Activated CD4-positive, alpha-beta T cell treated with anti-CD3 and anti-CD28 coated beads, Interleukin-2, amount 10 ng/mL, durations not matched to agents 24 days and 14 days (primary cell): ENCODE measurements around the gene RET. TPM values are rescaled to one million over a fixed set of nuclear protein-coding genes. Genes with fewer than 3 reads are reported as not detected.

Source experiments
- DNase-seq: peaks from one replicate; pipeline ENCODE4 v3.0.0; 2022
- H3K27ac Mint-ChIP-seq: one replicate; pipeline ENCODE4 v1.8.0; 2022; ENCODE audit warnings: mild to moderate bottlenecking, mixed read lengths
- H3K27me3 Mint-ChIP-seq: one replicate; pipeline ENCODE4 v1.8.0; 2022; ENCODE audit warnings: mixed read lengths
- H3K36me3 Mint-ChIP-seq: one replicate; pipeline ENCODE4 v1.8.0; 2022; ENCODE audit warnings: low read depth, mild to moderate bottlenecking, mixed read lengths
- H3K4me1 Mint-ChIP-seq: one replicate; pipeline ENCODE4 v1.8.0; 2021; ENCODE audit warnings: mixed read lengths
- H3K4me3 Mint-ChIP-seq: one replicate; pipeline ENCODE4 v1.8.0; 2022; ENCODE audit warnings: mild to moderate bottlenecking, moderate library complexity, mixed read lengths
- H3K9me3 Mint-ChIP-seq: one replicate; pipeline ENCODE4 v1.8.0; 2021; ENCODE audit warnings: mixed read lengths
- intact Hi-C: fragments of 100-400 bp; cut with micrococcal nuclease; formaldehyde crosslinking; loops from one replicate; pipeline ENCODE4 v1.15.1; 2023
- total RNA-seq: library from RNA; stranded (reverse); gene quantifications from 2 replicates; pipeline ENCODE4 v1.2.3, GENCODE V29; 2022

RET gene
- total RNA-seq, 1 donor from 2014 or later = 0.12 TPM

GRCh38 chr10:43174969-43175368 is 98.1 kb downstream of the RET start:
- intact Hi-C loops = no loop called here
- Mint-ChIP-seq H3K9me3 (peaks cover 8% of the 10 kb centered on the region), H3K36me3 (peaks cover 81% of the 10 kb centered on the region), H3K4me1 (peaks cover 22% of the 10 kb centered on the region), H3K27ac (no peak overlapping the region), H3K4me3 (no peak overlapping the region), H3K27me3 (no peaks in the 10 kb centered on the region)
- peak; percentile 40 for DNase-seq

- H3K4me1 Mint-ChIP-seq = peaks cover 19% of the 10 kb centered on the region
- no peak overlapping the region for H3K27ac Mint-ChIP-seq
- no peak overlapping the region for H3K4me3 Mint-ChIP-seq
- intact Hi-C loops = no loop called here
- H3K36me3 Mint-ChIP-seq = peaks cover 81% of the 10 kb centered on the region
- DNase-seq = no peak
- no peaks in the 10 kb centered on the region for H3K27me3 Mint-ChIP-seq
- H3K9me3 Mint-ChIP-seq = peaks cover 8% of the 10 kb centered on the region
These were observed 99.4 kb downstream of the RET start for GRCh38 chr10:43176271-43176670.

- peaks cover 81% of the 10 kb centered on the region for H3K36me3 Mint-ChIP-seq
- H3K27me3 Mint-ChIP-seq = no peaks in the 10 kb centered on the region
- no peak overlapping the region for H3K4me3 Mint-ChIP-seq
- peaks cover 9% of the 10 kb centered on the region for H3K4me1 Mint-ChIP-seq
- intact Hi-C loops = no loop called here
- peaks cover 8% of the 10 kb centered on the region for H3K9me3 Mint-ChIP-seq
- H3K27ac Mint-ChIP-seq = no peak overlapping the region
- no peak for DNase-seq
These were observed 100.7 kb downstream of the RET start for GRCh38 chr10:43177595-43177994.

Other genes starting within 250 kb of the RET start
- 24.7 and 25.9 TPM in 2 replicates for gene CSGALNACT2, start 61.4 kb downstream of the RET start, total RNA-seq
- 0.63 and 0.66 TPM in 2 replicates for gene RASGEF1A, start 190.0 kb downstream of the RET start, total RNA-seq